GM19452 (cell line): ENCODE measurements around the gene PRR14L.
"Not testable (repeated sequence)": the region's sequence is repeated elsewhere in the genome, so short reads cannot be mapped to it uniquely, and the experiment has no call there.

ENCODE experiments used
- ATAC-seq: cut with Tn5 transposase; IDR thresholded peaks from one replicate; pipeline ENCODE4 v1.9.1; 2021; ENCODE audit not compliant: unreplicated experiment

Gene PRR14L

GRCh38 chr22:31749636-31750364, at the start of gene PRR14L:
Gene PRR14L (minus strand): TSS chr22:31750132. CDS start chr22:31738860, 11,272 bp downstream.
- ATAC-seq, result peak; percentile 60

- ATAC-seq, result not testable (repeated sequence)
Observed at GRCh38 chr22:31799358-31799757, 49.4 kb upstream of the PRR14L start.

- ATAC-seq, result no peak
Observed at GRCh38 chr22:31790240-31790639, 40.3 kb upstream of the PRR14L start.

- no peak for ATAC-seq
Observed at GRCh38 chr22:31789803-31790202, 39.9 kb upstream of the PRR14L start.

- no peak for ATAC-seq
Observed at GRCh38 chr22:31776231-31776630, 26.3 kb upstream of the PRR14L start.

GRCh38 chr22:31773416-31773815, 23.5 kb upstream of the PRR14L start:
- no peak for ATAC-seq

GRCh38 chr22:31768422-31769059, 18.6 kb upstream of the PRR14L start:
- no peak for ATAC-seq

- no peak for ATAC-seq
Observed at GRCh38 chr22:31764785-31765184, 14.9 kb upstream of the PRR14L start.

GRCh38 chr22:31758860-31759259, 8.9 kb upstream of the PRR14L start:
- ATAC-seq, result not testable (repeated sequence)

GRCh38 chr22:31757265-31757664, 7.3 kb upstream of the PRR14L start:
- ATAC-seq, result no peak

GRCh38 chr22:31754813-31755212, 4.9 kb upstream of the PRR14L start:
- no peak for ATAC-seq

GRCh38 chr22:31753634-31754501, 3.9 kb upstream of the PRR14L start, which contains the start of gene DEPDC5:
Gene DEPDC5 (plus strand): TSS chr22:31754019. CDS start chr22:31754922, 903 bp downstream.
- peak; percentile 68 for ATAC-seq

GRCh38 chr22:31753005-31753633, 3.2 kb upstream of the PRR14L start:
- ATAC-seq, result peak; percentile 8

GRCh38 chr22:31752096-31752847, 2.3 kb upstream of the PRR14L start:
- no peak for ATAC-seq

GRCh38 chr22:31750365-31751284, 693 bp upstream of the PRR14L start:
- no peak for ATAC-seq

GRCh38 chr22:31748490-31748889, 1.4 kb downstream of the PRR14L start:
- no peak for ATAC-seq

- no peak for ATAC-seq
Observed at GRCh38 chr22:31747441-31747840, 2.5 kb downstream of the PRR14L start.

- ATAC-seq, result no peak
Observed at GRCh38 chr22:31743871-31744270, 6.1 kb downstream of the PRR14L start.

GRCh38 chr22:31742682-31743081, 7.2 kb downstream of the PRR14L start:
- ATAC-seq, result no peak
